GM12891 (cell line): ENCODE results near the gene ATXN3L.

ENCODE experiments used
- PAX5 ChIP-seq: IDR thresholded peaks from 2 replicates; pipeline ENCODE4 v1.6.1; 2011; ENCODE audit warnings: low read length, moderate library complexity, mild to moderate bottlenecking; ENCODE audit not compliant: insufficient read depth, severe bottlenecking
- POLR2A ChIP-seq: IDR thresholded peaks from 2 replicates; pipeline ENCODE4 v1.6.1; 2011; ENCODE audit warnings: low read depth, low read length, control low read depth
- POLR2AphosphoS5 ChIP-seq: IDR thresholded peaks from 2 replicates; pipeline ENCODE4 v1.6.1; 2011; ENCODE audit warnings: low read depth, low read length, control low read depth
- POU2F2 ChIP-seq: IDR thresholded peaks from 2 replicates; pipeline ENCODE4 v1.6.1; 2011; ENCODE audit warnings: low read depth, mild to moderate bottlenecking, control low read depth, low read length, moderate library complexity
- SPI1 ChIP-seq: IDR thresholded peaks from 2 replicates; pipeline ENCODE4 v1.6.1; 2011; ENCODE audit warnings: low read depth, low read length, control low read depth
- TAF1 ChIP-seq: IDR thresholded peaks from 2 replicates; pipeline ENCODE4 v1.6.1; 2011; ENCODE audit warnings: low read depth, low read length, control low read depth

DNA sequence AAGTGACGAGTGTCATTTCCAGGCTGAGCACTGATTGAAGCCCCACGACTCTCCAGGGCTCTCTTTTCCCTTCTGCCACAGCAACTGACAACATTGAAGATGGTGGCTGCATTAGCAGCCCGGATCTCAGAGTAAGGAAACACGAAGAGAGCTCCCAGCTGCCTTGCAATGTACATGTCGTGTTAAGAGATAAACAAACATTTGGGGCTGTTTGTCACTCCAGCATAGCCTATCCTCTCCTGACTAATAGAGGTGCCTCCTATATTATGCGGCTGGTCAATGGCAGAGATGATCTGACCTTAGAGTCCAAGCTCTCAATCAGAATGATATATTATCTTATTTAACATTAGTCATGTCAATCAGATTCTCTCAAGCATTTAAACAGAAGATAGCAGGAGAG lies 38.6 kb downstream of the ATXN3L start:
- TF ChIP-seq POLR2A: no peak
- TF ChIP-seq TAF1: no peak
- TF ChIP-seq POLR2AphosphoS5: no peak
- TF ChIP-seq SPI1: no peak
- TF ChIP-seq POU2F2: no peak
- TF ChIP-seq PAX5: no peak
